Measurements from ENCODE around the gene BRD9.

The BRD9 gene

DNA sequence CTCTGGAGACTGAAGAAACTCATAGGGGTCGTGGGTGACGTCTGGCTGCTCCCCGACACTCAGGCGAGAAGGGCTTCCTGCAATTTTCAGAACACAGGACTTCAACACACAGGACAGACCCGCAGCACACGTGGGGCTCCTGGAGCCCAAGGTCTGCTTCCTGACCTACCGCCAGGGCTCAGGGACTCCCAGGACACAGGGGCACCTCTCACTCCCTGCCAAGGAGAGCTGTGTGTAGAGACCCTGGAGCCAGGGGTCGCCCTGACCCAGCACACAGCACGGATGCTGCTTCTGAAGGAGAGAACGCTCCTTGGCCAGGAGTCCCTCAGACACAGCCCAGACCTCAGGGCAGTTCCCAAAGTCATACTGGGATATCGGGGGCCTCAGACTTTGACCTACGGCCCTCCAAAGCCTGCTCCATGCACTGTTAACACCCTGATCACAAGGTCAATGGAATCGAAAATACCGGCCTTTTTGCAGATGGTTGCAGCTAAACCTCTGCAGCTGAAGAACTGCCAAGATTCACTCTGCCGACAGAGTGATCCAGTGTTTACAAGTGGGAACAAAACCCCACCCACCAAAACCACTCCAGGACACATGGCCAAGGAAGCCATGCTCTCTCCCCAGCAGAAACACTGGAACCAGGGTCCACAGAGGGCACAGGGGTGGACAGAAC, 28.0 kb downstream of the BRD9 start:
- Histone ChIP-seq H3K9me3 (ENCODE audit: control insufficient read depth, low read length) (no peaks in the 10 kb centered on the region), H3K27ac (ENCODE audit: low read depth, low read length, severe bottlenecking) (no peak overlapping the region), H3K4me3 (ENCODE audit: extremely low read depth, insufficient read depth, low read length, poor library complexity, severe bottlenecking) (no peak overlapping the region), H3K36me3 (ENCODE audit: control insufficient read depth, insufficient read depth, low read length) (peaks cover 74% of the 10 kb centered on the region), H3K4me1 (ENCODE audit: control insufficient read depth, insufficient read depth, low read length, poor library complexity, severe bottlenecking) (no peaks in the 10 kb centered on the region)
- WGBS, 2 experiments (ENCODE audit: insufficient coverage in 2 of 2), result 88 to 98% methylated on average over 15 of the region's 15 CpGs

DNA sequence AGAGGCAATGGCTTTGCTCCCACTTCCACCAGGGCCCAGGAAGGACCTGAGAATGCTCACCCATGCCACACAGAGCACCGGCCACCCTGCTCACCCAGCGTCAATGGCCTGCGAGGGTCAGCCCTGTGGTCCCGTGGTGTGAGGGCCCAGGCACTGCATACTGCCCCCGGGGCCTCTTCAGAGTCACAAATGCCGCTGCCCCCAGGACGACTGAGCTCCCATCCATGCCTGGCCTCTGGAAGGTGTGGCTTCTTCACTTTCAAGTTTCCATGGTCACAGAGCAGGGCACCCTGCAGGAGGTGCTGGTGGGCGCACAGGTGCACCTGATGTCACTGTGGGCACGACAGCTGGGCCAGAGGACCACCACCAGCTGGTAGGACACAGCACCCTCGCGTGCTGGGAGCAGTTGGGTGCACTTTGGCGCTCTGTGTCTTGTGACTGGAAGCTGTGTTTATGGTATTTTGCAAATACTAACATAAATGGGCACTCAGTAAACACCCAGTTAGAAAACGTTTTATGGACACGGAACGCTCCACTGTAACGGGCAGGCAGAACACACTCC, 29.3 kb downstream of the BRD9 start:
- no peaks in the 10 kb centered on the region for H3K9me3 ChIP-seq (ENCODE audit: control insufficient read depth, low read length)
- peaks cover 61% of the 10 kb centered on the region for H3K36me3 ChIP-seq (ENCODE audit: control insufficient read depth, insufficient read depth, low read length)
- H3K27ac ChIP-seq (ENCODE audit: low read depth, low read length, severe bottlenecking), result no peak overlapping the region
- WGBS, 2 experiments (ENCODE audit: insufficient coverage in 2 of 2), result 94 to 96% methylated on average over 13 of the region's 16 CpGs
- H3K4me1 ChIP-seq (ENCODE audit: control insufficient read depth, insufficient read depth, low read length, poor library complexity, severe bottlenecking), result no peaks in the 10 kb centered on the region
- H3K4me3 ChIP-seq (ENCODE audit: extremely low read depth, insufficient read depth, low read length, poor library complexity, severe bottlenecking), result no peak overlapping the region

DNA sequence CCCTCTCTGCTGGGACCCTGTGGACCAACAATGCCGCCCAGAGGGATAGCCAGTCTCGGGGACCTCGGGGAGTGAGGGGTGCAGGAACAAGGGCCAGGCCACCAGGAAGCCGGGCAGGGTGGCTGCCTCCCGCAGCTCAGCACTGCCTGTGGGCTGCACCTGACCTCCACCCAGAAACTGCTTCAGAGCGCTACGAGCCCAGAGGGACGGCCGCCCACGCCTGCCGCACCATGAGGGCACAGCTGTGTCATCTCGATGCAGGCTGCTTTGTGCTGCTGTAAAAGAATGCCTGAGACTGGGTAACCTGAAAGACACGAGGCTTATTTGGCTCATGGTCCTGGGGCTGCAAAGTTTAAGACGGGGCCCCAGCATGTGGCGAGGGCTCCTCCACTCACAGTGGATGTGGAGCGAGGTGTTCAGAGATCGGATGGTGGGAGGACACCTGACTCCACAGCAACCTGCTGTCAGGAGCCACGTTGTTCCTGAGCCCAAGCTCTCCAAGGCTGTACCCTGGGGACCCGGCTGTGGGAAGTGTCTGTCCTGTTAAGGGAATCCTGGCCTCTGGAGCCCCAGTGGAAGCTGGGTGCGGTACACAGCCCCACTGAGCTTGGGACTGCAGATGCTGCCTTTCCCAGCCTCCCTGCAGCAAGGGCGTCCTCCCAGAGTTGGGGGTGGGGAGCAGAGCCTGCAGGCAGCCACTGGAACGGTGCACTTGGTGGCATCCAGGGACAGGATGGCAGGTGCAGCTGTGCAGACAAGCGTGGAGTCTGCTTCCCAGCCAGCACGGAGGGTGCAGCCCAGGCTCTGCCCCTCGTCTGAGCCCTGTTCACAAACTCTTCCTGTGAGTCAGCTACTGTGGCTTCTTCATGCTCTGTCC, 30.0 kb downstream of the BRD9 start:
- H3K4me3 ChIP-seq (ENCODE audit: extremely low read depth, insufficient read depth, low read length, poor library complexity, severe bottlenecking), result no peak overlapping the region
- H3K36me3 ChIP-seq (ENCODE audit: control insufficient read depth, insufficient read depth, low read length), result peaks cover 54% of the 10 kb centered on the region
- H3K9me3 ChIP-seq (ENCODE audit: control insufficient read depth, low read length), result no peaks in the 10 kb centered on the region
- H3K27ac ChIP-seq (ENCODE audit: low read depth, low read length, severe bottlenecking), result no peak overlapping the region
- H3K4me1 ChIP-seq (ENCODE audit: control insufficient read depth, insufficient read depth, low read length, poor library complexity, severe bottlenecking), result no peaks in the 10 kb centered on the region
- 92 to 95% methylated on average over 24 to 25 of the region's 25 CpGs for WGBS, 2 experiments (ENCODE audit: insufficient coverage in 2 of 2)

DNA sequence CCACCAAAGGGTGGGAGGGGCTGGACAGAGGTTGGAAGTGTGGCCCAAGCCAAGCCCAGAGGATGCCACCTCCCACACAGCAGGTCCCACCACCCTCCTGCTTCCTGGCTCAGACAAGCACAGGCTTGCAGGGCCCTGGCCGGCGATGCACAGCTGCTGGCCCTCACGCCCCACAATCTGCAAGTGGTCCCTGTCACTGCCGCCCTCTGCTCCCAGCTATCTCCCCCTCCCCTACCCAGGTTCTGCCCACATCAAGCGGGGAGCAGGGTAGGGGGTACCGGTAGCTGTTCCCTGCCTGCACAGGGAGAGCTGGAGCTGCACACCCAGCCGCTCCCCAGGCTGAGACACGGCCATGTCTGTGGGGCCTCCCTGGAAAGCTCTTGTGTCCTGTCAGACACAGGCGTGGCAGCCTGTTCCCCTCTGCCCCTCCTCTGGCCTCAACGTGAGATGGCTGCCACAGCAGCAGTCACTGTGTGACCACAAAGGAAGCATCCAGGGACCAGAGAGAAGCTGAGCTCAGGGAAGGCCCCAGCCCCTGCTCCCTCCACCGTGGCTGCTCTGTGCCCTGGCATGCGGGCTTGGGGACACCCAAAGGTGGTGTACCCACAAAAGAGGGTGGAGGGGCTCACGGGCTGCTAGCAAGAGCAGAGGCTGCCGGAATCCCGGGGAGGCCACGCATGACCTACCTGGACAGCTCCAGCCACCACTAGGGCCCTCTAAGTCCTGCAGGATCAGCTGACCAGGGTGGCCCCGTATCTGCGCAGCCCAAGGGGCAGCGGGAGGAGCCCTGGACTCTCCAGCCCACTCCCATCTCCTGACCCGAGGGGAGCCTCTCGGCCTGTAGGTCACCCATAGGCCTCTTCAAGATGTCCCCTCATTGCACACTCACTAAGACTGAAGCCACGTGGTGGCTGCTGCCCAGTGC, 30.9 kb downstream of the BRD9 start:
- H3K36me3 ChIP-seq (ENCODE audit: control insufficient read depth, insufficient read depth, low read length), result peaks cover 46% of the 10 kb centered on the region
- no peak overlapping the region for H3K4me3 ChIP-seq (ENCODE audit: extremely low read depth, insufficient read depth, low read length, poor library complexity, severe bottlenecking)
- H3K9me3 ChIP-seq (ENCODE audit: control insufficient read depth, low read length), result no peaks in the 10 kb centered on the region
- 91 to 93% methylated on average over 20 to 22 of the region's 22 CpGs for WGBS, 2 experiments (ENCODE audit: insufficient coverage in 2 of 2)
- no peak overlapping the region for H3K27ac ChIP-seq (ENCODE audit: low read depth, low read length, severe bottlenecking)
- H3K4me1 ChIP-seq (ENCODE audit: control insufficient read depth, insufficient read depth, low read length, poor library complexity, severe bottlenecking), result no peaks in the 10 kb centered on the region

DNA sequence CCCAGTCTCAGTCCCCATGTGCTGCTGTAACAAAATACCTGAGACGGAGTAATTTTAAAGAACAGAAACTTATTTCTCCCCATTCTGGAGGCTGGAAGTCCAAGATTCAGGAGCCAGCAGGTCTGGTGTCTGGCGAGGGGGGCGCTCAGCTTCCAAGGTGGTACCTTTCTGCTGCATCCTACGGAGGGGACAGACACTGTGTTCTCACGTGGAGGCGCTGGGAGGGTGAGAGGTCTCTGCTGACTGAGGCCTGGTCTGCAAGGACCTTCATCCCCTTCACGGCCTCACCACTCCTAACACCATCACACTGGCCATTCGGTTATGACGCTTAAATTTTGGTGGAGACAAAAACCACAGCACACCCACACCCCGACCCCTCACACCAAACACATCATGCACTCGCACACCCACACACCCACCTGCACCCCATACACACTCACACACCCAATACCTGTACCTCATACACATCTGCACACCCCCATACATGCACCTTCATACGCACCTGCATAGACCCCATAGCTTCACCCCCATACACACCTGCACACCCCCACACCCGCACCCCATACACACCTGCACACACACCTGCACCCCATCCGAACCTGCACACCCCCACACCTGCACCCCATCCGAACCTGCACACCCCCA, 32.0 kb downstream of the BRD9 start:
- no peaks in the 10 kb centered on the region for H3K9me3 ChIP-seq (ENCODE audit: control insufficient read depth, low read length)
- 93 to 97% methylated on average over 8 to 10 of the region's 15 CpGs for whole genome bisulfite sequencing, 2 experiments (ENCODE audit: insufficient coverage in 2 of 2)
- no peaks in the 10 kb centered on the region for H3K4me1 ChIP-seq (ENCODE audit: control insufficient read depth, insufficient read depth, low read length, poor library complexity, severe bottlenecking)
- H3K4me3 ChIP-seq (ENCODE audit: extremely low read depth, insufficient read depth, low read length, poor library complexity, severe bottlenecking), result no peak overlapping the region
- peaks cover 35% of the 10 kb centered on the region for H3K36me3 ChIP-seq (ENCODE audit: control insufficient read depth, insufficient read depth, low read length)
- H3K27ac ChIP-seq (ENCODE audit: low read depth, low read length, severe bottlenecking), result no peak overlapping the region

DNA sequence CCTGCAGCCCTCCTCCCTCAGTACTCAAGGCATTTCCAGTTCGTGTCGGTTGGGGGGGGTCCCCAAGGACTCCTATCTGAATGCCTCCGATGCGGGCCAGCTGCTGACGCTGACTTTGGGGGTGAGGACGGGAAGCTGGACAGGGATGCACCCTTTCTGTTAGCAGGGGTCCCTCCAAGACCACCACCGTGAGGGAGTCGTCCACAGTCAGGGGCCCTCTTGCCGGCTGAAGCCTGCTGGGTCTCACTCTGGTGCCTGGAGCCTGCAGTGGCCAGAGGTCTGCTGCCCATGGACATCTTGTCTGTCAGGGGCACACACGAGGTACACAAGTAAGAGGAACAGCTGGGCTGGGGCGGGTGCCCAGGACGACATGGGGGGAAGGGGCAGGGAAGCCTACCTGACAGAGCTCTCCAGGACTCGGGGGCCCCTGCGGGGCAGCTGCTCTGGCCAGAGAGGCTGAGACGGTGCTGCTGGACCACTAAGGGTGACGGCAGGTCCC, 32.8 kb downstream of the BRD9 start:
- H3K4me1 ChIP-seq (ENCODE audit: control insufficient read depth, insufficient read depth, low read length, poor library complexity, severe bottlenecking), result no peaks in the 10 kb centered on the region
- 89 to 94% methylated on average over 16 of the region's 16 CpGs for WGBS, 2 experiments (ENCODE audit: insufficient coverage in 2 of 2)
- no peak overlapping the region for H3K27ac ChIP-seq (ENCODE audit: low read depth, low read length, severe bottlenecking)
- peaks cover 27% of the 10 kb centered on the region for H3K36me3 ChIP-seq (ENCODE audit: control insufficient read depth, insufficient read depth, low read length)
- H3K4me3 ChIP-seq (ENCODE audit: extremely low read depth, insufficient read depth, low read length, poor library complexity, severe bottlenecking), result no peak overlapping the region
- no peaks in the 10 kb centered on the region for H3K9me3 ChIP-seq (ENCODE audit: control insufficient read depth, low read length)

DNA sequence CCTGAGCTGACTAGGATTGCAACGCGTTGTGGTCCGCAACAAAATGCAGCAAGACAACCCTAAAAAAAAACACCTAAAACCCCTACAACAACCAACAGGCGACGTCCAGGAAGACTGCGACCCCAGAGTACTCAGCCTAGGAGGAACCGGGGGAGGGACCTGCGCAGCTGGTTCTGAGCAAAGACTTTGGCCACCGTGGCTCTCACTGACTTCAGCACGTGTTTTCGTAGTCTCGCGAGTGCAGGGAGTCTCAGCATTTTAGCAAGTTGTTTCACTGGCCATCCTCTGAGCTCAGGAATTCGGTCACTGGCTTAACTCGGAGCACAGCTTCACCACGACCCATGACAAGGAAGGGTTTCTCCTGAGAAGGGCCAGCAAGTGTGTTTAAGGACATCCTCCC, 33.2 kb downstream of the BRD9 start:
- no peaks in the 10 kb centered on the region for H3K9me3 ChIP-seq (ENCODE audit: control insufficient read depth, low read length)
- H3K27ac ChIP-seq (ENCODE audit: low read depth, low read length, severe bottlenecking), result no peak overlapping the region
- H3K4me3 ChIP-seq (ENCODE audit: extremely low read depth, insufficient read depth, low read length, poor library complexity, severe bottlenecking), result no peak overlapping the region
- 88 to 90% methylated on average over 15 of the region's 16 CpGs for WGBS, 2 experiments (ENCODE audit: insufficient coverage in 2 of 2)
- no peaks in the 10 kb centered on the region for H3K4me1 ChIP-seq (ENCODE audit: control insufficient read depth, insufficient read depth, low read length, poor library complexity, severe bottlenecking)
- H3K36me3 ChIP-seq (ENCODE audit: control insufficient read depth, insufficient read depth, low read length), result peaks cover 22% of the 10 kb centered on the region

DNA sequence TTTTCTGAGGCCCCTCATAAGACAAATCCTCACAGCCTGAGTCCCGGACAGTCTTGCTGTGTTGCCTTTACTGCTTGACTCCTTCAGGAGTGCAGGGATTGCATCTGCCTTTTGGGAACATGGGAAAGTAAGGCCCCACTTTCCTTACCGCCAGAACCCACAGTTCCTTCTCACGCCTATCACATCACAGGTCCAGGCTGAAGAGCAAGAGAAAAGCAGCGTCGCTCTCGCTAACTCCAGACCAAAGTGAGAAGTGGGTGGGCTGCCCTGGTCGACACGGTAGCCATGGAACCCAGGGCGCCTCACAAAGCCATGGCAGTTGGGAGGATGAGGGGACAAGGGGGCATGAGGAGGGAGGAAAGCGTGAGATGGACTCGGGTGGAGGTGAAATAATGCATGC, 33.9 kb downstream of the BRD9 start:
- H3K9me3 ChIP-seq (ENCODE audit: control insufficient read depth, low read length), result no peaks in the 10 kb centered on the region
- H3K36me3 ChIP-seq (ENCODE audit: control insufficient read depth, insufficient read depth, low read length), result peaks cover 16% of the 10 kb centered on the region
- no peak overlapping the region for H3K27ac ChIP-seq (ENCODE audit: low read depth, low read length, severe bottlenecking)
- H3K4me3 ChIP-seq (ENCODE audit: extremely low read depth, insufficient read depth, low read length, poor library complexity, severe bottlenecking), result no peak overlapping the region
- WGBS, 2 experiments (ENCODE audit: insufficient coverage in 2 of 2), result 97% methylated on average over 6 to 9 of the region's 11 CpGs
- no peaks in the 10 kb centered on the region for H3K4me1 ChIP-seq (ENCODE audit: control insufficient read depth, insufficient read depth, low read length, poor library complexity, severe bottlenecking)

DNA sequence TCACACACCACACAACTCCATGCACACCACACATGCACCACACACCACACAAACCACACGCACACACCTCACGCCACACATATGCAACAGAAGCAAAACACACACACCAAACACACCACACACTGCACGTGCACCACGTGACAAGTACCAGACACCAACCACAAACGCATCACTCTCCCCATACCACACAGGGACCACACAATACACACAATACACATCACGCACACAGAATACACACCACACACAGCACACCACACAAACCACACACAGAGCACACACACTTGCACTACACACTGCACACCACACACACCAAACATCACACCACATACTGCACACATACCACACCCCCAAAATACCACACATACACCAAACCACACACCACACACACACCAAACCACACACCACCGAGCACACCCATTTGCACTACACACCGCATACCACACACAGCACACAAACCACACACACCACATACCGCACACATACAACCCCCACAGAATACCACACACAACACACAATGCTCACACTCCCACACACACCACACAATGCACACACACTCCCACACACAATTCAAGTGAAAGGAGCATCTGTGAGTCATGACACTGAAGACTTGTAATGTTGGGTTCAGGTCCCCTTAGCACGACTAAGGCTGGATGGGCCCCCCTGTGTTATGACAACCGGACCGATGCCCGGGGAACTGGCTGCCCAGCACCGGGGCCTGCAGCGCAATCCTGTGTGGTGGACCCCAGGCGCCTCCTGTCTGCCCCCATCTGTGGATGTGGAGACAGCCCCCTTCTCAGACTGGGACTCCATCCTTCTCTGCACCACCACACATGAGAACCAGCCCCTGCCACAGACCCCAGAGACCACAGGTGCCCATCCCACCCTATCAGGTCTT, 35.8 kb downstream of the BRD9 start:
- H3K27ac ChIP-seq (ENCODE audit: low read depth, low read length, severe bottlenecking), result no peak overlapping the region
- no peaks in the 10 kb centered on the region for H3K36me3 ChIP-seq (ENCODE audit: control insufficient read depth, insufficient read depth, low read length)
- WGBS, 2 experiments (ENCODE audit: insufficient coverage in 2 of 2), result 91 to 94% methylated on average over 12 to 16 of the region's 16 CpGs
- no peaks in the 10 kb centered on the region for H3K4me1 ChIP-seq (ENCODE audit: control insufficient read depth, insufficient read depth, low read length, poor library complexity, severe bottlenecking)
- H3K9me3 ChIP-seq (ENCODE audit: control insufficient read depth, low read length), result no peaks in the 10 kb centered on the region
- no peak overlapping the region for H3K4me3 ChIP-seq (ENCODE audit: extremely low read depth, insufficient read depth, low read length, poor library complexity, severe bottlenecking)

Measured in mesodermal cell (in vitro differentiated cells).